ENCODE results near the gene KDM1A.

KDM1A gene

GRCh38 chr1:23069675-23070074 lies 50.4 kb downstream of the KDM1A start:
- Histone ChIP-seq H3K4me1 (ENCODE audit: low read length) (no peaks in the 10 kb centered on the region), H3K79me2 (ENCODE audit: low read length) (no peaks in the 10 kb centered on the region), H3K36me3 (replicated peaks; ENCODE audit: insufficient read depth, low read length) (no peaks in the 10 kb centered on the region)

GRCh38 chr1:23074012-23074411 lies 54.7 kb downstream of the KDM1A start:
- H3K4me2 ChIP-seq (ENCODE audit: low read depth, low read length) = no peak overlapping the region
- no peak overlapping the region for H3K9ac ChIP-seq (ENCODE audit: low read length)
- no peak overlapping the region for H3K27ac ChIP-seq (ENCODE audit: low read length)
- H3K36me3 ChIP-seq (replicated peaks; ENCODE audit: insufficient read depth, low read length) = no peaks in the 10 kb centered on the region
- TF ChIP-seq EZH2phosphoT487 (IDR thresholded peaks at IDR 0.05; ENCODE audit: low read length) = no peak
- TF ChIP-seq CTCF (IDR thresholded peaks at IDR 0.05; ENCODE audit: low read length) = no peak
- no peak for TF ChIP-seq EZH2 (optimal IDR thresholded peaks at IDR 0.05; ENCODE audit: low read depth, low read length)
- no peaks in the 10 kb centered on the region for H3K9me3 ChIP-seq (replicated peaks; ENCODE audit: insufficient read depth, low read length)
- H3K79me2 ChIP-seq (ENCODE audit: low read length) = no peaks in the 10 kb centered on the region
- no peaks in the 10 kb centered on the region for H3K4me1 ChIP-seq (ENCODE audit: low read length)
- no peak for DNase-seq
- no peaks in the 10 kb centered on the region for H3F3A ChIP-seq (ENCODE audit: insufficient read depth, low read length)
- H4K20me1 ChIP-seq (ENCODE audit: insufficient read depth, low read length) = no peaks in the 10 kb centered on the region
- no peak overlapping the region for H3K4me3 ChIP-seq (ENCODE audit: low read length)
- H3K9me2 ChIP-seq (replicated peaks; ENCODE audit: insufficient read depth, low read length) = no peaks in the 10 kb centered on the region
- H2AFZ ChIP-seq (ENCODE audit: low read length) = no peak overlapping the region
- H3K27me3 ChIP-seq (replicated peaks; ENCODE audit: insufficient read depth, low read length) = no peaks in the 10 kb centered on the region

More at GRCh38 chr1:23069675-23070074, 50.4 kb downstream of the KDM1A start:
- DNase-seq = no peak
- Histone ChIP-seq H3K4me3 (ENCODE audit: low read length) (no peak overlapping the region), H3K27ac (ENCODE audit: low read length) (no peak overlapping the region), H2AFZ (ENCODE audit: low read length) (no peak overlapping the region), H3K9me2 (replicated peaks; ENCODE audit: insufficient read depth, low read length) (no peaks in the 10 kb centered on the region), H3K9ac (ENCODE audit: low read length) (no peak overlapping the region), H3K27me3 (replicated peaks; ENCODE audit: insufficient read depth, low read length) (no peaks in the 10 kb centered on the region), H3F3A (ENCODE audit: insufficient read depth, low read length) (no peaks in the 10 kb centered on the region), H4K20me1 (ENCODE audit: insufficient read depth, low read length) (no peaks in the 10 kb centered on the region), H3K9me3 (replicated peaks; ENCODE audit: insufficient read depth, low read length) (no peaks in the 10 kb centered on the region), H3K4me2 (ENCODE audit: low read depth, low read length) (no peak overlapping the region)
- TF ChIP-seq EZH2 (optimal IDR thresholded peaks at IDR 0.05; ENCODE audit: low read depth, low read length) (no peak), CTCF (IDR thresholded peaks at IDR 0.05; ENCODE audit: low read length) (no peak), EZH2phosphoT487 (IDR thresholded peaks at IDR 0.05; ENCODE audit: low read length) (no peak)

DNA sequence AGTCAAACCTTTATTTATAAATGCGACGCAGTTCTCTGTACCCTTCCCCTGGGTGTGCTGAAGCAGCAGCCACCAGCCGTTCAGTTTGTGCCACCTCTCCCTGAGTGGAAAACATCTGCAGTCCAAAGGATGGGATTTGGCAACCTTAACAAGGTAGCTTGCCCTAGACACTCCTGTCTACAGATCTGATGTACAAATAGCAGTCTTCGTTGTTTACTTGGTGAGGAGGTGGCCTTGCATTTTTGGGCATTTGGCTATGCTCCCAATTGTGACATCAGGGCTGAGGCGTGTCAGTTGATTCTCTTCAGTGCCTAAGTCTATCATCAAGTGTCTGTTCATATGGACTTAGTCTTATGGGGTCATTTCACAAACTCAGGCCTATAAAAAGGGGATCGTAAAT lies 59.8 kb downstream of the KDM1A start:
- Histone ChIP-seq H3K79me2 (ENCODE audit: low read length) (no peaks in the 10 kb centered on the region), H3K9me2 (replicated peaks; ENCODE audit: insufficient read depth, low read length) (no peaks in the 10 kb centered on the region), H2AFZ (ENCODE audit: low read length) (no peak overlapping the region), H4K20me1 (ENCODE audit: insufficient read depth, low read length) (no peaks in the 10 kb centered on the region), H3K27ac (ENCODE audit: low read length) (no peak overlapping the region), H3K9me3 (replicated peaks; ENCODE audit: insufficient read depth, low read length) (no peaks in the 10 kb centered on the region), H3K4me3 (ENCODE audit: low read length) (no peak overlapping the region), H3K4me2 (ENCODE audit: low read depth, low read length) (no peak overlapping the region), H3K9ac (ENCODE audit: low read length) (no peak overlapping the region), H3K4me1 (ENCODE audit: low read length) (no peaks in the 10 kb centered on the region), H3K27me3 (replicated peaks; ENCODE audit: insufficient read depth, low read length) (no peaks in the 10 kb centered on the region), H3F3A (ENCODE audit: insufficient read depth, low read length) (no peaks in the 10 kb centered on the region), H3K36me3 (replicated peaks; ENCODE audit: insufficient read depth, low read length) (peaks cover 6% of the 10 kb centered on the region; the same call in 1 of the 2 replicates)
- no peak for DNase-seq
- TF ChIP-seq CTCF (IDR thresholded peaks at IDR 0.05; ENCODE audit: low read length) = no peak
- no peak for TF ChIP-seq EZH2phosphoT487 (IDR thresholded peaks at IDR 0.05; ENCODE audit: low read length)
- no peak for TF ChIP-seq EZH2 (optimal IDR thresholded peaks at IDR 0.05; ENCODE audit: low read depth, low read length)

Data from MM.1S (cell line).